Stimulated activated CD8-positive, alpha-beta memory T cell treated with anti-CD3 and anti-CD28 coated beads, Interleukin-15, amount 100 ng/mL, for 4 hours (primary cell): Measurements from ENCODE around the gene AQP11.
"Not testable (repeated sequence)": the region's sequence is repeated elsewhere in the genome, so short reads cannot be mapped to it uniquely, and the experiment has no call there.

ENCODE experiments used
- DNase-seq, 2 donors: peaks; one replicate each; pipeline ENCODE4 v3.0.0-alpha.2; 2020; ENCODE audit warnings: low read depth in 2 of 2

AQP11 gene

DNA sequence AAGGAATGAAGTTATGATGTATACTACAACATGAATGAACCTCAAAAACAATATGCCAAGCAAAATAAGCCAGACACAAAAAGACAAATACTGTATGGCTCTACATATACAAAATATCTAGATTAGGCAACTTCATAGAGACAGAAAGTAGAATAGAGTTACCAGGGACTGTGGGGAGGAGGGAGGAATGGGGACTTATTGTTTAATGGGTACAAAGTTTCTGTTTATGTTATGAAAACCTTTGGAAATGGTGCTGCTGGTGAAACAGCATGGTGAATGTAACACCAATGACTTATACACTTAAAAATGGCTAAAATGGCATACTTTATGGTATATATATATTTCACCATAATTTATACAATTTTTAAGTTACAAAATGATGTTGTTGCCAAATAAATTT, 4.1 kb downstream of the AQP11 start:
- no peak for DNase-seq

DNA sequence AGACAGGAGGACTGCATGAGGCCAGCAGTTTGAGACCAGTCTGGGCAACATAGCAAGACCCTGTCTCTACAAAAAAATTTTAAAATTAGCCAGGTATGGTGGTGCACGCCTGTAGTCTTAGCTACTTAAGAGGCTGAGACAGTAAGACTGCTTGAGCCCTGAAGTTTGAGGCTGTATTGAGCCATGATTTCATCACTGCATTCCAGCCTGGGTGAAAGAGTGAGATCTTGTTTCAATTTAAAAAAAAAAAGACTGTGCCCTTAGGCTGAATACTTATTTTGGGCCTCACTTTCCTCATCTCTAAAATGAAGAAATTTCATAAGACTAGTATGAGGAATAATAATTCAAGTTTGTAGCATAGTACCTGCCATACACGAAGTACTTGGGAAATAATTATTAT, 6.9 kb downstream of the AQP11 start:
- DNase-seq = no peak

DNA sequence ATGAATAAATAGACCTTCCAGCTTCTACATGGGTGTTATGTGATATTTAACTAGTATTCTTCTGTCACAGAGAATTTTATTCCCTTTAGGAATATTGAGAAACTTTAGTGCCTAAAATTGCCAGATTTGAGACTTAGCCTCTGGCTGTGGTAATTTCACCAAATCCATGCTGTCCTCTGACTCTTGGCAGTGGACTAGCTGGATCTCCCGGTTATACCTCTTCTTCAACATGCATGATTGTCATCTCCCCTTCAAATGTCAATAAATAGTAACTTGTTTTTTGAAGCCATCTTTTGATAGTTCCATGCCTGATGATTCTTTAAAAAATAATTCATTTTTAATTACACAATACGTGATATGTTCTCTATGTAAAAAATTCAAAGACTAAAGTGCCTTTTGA, 8.4 kb downstream of the AQP11 start:
- DNase-seq = no peak

DNA sequence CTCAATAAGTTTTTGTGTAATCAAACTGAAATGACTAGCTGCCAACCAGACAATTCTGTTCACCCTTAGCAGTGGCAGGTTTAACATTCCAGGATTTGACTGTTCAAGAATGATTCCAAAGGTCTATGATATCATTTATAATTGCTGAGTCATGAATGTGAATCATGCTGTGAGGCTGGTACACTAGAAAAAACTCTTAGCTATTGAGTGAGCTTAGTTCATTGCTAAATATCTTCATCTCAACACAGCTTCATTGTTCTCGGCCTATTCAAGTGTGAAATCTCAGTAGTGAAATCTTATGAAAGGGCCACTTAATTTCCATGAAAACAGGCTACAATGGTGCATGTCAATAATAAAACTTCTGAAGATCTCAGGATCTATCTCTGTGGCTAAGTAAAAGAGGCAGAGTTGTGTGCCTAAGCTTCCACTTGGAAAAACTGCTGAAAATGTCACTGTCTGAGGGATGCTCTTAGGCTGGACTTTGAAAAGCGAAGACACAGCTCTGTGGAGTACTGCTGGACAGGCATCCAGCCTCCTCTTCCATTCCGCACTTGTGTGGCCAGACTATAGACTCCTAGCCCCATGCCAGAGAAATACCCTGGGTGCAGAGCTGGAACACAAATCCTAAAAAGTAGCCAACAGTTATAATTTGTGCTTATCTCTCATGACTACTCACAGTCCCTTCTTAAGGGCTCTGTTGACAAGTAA, 12.8 kb downstream of the AQP11 start:
- DNase-seq = no peak

DNA sequence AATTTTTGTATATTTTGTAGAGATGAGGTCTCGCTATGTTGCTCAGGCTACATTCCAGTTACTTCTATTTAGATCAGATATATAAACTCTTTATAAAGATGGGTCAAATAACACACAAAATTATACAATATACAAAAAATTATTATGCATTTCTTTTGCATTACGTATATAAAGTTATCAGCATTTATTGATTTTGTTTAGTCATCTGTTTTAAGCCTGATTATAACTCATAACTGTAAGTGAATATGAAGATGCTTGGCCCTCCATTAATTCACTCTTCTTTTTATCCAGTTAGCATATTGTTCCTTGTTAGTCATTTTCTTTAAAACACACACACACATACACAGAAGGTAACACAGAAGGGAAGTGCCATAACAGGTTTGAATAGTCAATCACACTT, 14.5 kb downstream of the AQP11 start:
- DNase-seq = no peak

DNA sequence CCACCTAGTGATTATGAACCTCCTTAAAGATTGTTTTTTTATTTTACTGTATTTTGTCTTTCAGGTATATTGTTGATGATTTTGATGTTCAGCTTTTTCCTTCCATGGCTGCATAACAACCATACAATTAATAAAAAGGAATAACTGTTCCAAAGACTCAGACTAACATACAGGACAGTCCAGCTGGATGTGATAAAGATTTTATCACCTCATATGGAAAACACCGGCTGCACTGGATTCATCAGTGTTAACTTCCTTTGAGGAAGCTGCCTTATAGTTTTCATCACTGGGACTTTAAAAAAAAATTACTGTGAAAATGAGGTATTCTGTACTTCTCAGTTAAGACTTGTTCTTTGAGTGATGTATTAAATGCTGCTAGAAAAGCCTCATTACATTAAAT, 19.5 kb downstream of the AQP11 start:
- no peak for DNase-seq

DNA sequence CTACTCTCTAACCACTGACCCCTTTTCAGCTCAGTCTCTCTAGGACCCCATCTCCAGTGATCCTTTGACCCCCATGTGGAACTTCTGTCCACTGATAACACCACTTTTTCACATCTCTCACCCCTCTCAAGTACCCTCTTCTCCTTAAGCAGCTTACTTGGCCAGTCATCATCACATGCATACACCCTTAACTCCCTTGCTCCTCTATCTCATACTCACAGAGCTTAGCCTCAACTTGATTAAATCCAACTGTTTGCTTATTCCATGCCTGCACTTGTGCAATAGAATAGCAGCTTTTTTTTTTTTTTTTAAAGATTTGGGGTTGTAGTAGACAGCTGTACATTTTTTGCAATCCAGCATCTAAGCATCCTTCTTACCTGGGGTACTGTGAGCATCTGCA, 22.2 kb downstream of the AQP11 start:
- DNase-seq = no peak

DNA sequence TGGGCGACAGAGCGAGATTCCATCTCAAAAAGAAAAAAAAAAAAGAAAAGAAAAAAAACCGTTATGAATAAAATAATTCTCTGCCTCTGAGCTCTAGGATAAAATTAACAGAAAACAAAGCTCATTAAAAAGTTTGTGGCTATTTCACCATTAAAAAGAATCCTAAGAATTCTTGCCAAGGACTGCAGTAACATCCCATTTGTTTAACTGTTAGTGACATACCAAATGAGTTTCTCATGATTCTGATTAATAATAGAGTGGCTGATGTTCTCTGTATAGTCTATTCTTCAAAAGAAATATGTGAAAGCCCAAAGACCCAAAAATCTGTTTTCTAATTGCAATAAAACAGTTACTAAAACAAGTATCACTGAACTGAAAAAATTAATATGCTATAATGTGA, 28.1 kb downstream of the AQP11 start:
- DNase-seq = no peak

DNA sequence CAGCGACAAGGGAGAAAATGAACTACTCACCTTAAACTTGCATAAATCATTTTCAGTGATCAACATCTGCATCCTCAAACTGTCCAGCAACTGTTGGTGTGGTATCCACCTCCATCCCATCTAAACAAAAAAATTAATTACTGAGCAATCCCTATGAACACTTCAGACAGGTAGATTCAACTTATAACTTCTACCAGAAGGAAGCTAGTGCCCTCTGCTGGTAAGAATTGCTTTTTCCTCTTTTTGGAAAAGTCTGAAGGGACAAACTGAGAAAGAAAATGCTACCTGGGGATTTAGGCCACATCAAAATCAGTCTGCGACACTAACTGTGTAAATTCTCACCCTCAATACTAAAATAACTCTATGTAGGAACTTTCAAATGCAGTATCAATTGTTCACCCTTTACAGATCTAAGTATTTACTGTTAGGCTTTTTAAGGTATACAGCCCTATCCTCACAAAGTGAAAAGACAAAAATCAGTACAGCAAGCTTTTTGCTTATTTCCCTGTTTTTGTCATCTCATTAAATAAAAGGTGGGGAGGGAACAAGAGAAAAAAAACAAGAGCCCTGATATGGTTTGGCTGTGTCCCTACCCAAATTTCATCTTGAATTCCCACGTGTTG, 29.9 kb downstream of the AQP11 start:
- no peak for DNase-seq

DNA sequence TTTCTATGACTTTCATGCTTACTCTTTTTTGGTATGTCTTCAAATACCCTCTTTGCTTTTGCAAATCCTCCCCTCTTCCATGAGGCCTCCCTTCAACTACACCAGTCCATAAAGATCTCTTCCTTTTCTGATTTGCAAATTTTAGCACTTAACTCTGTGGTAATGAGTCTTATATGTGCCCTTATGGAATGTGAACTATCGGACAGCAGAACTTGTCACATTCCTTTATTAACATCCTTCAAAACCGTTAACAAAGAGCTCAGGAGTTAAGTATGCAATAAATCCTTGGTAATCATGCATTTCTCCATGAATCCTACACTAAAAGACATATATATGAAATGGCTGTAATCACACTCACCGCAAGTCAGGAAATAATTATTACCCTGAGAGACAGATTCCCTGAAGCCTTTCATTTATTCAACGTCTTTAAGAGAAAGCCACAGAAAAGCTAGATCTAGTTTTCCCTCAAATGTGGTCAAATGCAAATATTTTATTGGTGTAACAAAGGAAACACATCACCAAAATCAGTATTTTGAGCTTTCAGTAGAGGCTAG, 40.5 kb downstream of the AQP11 start:
- no peak for DNase-seq

DNA sequence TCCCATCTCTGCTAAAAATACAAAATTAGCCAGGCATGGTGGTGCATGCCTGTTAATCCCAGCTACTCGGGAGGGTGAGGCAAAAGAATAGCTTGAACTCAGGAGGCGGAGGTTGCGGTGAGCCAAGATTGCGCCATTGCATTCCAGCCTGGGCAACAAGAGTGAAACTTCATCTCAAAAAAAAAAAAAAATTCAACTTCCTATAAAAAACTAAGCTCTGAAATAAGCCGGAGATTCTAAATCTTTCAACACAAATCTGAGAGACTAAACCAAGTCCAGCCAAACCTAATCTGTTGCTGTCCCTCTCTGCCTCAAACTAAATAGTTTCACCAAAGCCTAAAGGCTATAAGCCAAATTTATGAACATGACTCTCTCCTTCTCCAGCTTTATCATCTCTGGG, 44.2 kb downstream of the AQP11 start:
- DNase-seq = not testable (repeated sequence)

DNA sequence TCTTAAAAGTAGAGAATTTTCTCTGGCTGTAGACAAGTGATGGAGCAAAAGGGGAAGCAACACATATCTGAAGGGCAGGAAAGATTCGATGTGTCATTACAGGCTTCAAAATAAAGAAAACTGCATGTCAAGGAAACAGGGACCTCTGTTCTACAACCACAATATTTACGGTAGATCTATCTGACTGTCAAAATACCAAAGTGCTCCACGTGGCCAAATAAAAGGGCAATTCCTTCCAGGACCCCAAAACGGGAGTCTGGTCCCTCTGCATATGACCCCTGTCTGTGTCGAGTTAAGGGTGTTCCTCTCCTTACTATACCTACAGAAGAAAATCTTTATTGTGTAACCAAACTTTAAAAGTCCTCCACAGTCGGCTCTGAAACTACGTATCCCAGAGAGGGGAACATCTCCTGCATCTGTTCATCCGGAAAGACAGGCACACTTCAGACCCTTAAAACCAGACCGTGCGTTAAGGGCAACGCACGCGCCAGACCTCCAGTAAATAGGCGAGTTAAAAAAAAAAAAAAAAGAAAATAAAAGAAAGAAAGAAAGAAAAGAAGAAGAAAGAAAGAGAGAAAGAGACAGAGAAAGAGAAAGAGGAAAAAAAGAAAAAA, 47.1 kb downstream of the AQP11 start:
- DNase-seq = no peak

DNA sequence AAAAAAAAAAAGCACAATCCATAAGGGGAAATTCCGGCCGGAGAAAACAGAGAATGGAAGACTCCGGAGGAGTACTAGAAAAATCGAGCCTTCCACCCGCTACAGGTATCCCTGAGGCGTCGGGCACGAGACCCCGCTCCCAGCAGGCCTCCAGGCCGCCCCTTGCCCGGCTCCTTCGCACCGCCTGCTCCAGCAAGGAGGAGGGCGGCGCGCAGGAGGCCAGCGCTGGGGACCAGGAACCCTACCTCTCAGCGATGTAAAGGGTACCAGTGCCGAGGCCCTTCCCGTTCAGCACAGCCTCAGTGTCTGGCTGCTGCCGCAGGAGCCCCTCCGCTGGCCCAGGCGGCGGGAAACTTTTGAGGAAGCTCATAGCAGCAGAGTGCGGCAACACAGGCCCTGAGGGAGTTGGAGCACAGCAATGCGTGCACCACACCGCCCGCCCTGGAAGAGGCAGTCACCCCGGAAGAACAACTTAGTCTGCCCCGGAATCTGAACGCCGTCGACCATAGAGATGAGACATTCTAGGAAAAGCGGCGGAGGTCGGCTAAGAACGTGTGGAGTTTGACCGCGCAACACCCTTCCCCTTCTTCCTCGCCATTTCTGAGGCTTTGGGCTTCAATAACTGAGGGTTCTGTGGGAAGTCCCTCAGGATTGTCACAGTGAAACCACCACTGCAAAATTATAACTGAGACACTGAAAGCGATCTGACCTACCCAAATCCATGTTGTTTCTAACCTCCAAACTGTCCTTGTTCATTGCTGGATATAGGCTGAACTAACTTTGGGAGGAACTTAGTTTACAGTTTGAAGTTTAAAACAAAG, 47.8 kb downstream of the AQP11 start, which contains the start of gene CLNS1A:
Gene CLNS1A (minus strand): TSS at position 450 of the 821 bp plus-strand sequence. CDS start 80 bp downstream, at position 370.
- DNase-seq = peak; percentile 56 to 64

DNA sequence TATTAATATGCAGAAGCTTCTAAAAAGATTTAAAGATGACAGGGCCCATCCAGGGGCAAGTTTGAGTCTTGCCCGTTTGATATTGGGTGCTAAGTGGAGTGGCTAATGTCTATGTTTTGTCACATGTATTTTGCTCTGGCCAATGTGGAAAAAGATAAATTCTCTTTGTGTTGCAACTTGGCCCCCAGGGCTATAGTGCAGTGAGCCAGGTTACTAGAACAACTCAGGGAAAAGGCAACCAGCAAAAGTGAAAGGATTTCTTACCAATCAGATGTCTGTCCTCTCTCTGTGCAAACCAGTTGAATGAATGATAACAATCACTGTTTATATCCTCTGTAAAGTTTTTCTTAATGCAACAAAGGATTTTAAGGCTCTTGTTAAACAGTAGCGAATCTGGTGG, 52.5 kb downstream of the AQP11 start:
- DNase-seq = no peak

DNA sequence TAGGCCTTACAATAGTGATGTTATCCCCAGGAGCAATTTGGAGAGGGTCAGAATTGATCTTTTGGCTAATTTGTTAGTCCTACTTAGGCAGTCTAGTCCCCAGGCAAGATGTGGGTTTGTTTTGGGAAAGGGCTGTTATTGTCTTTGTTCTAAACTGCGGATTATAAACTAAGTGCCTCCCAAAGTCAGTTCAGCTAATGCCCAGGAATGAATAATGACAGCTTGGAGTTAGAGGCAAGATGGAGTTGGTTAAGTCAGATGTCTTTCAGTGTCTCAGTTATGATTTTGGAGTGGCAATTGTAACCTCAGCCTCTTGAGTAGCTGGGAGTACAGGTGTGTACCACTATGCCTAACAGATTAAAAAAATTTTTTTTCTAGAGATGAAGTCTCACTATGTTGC, 55.1 kb downstream of the AQP11 start:
- no peak for DNase-seq

DNA sequence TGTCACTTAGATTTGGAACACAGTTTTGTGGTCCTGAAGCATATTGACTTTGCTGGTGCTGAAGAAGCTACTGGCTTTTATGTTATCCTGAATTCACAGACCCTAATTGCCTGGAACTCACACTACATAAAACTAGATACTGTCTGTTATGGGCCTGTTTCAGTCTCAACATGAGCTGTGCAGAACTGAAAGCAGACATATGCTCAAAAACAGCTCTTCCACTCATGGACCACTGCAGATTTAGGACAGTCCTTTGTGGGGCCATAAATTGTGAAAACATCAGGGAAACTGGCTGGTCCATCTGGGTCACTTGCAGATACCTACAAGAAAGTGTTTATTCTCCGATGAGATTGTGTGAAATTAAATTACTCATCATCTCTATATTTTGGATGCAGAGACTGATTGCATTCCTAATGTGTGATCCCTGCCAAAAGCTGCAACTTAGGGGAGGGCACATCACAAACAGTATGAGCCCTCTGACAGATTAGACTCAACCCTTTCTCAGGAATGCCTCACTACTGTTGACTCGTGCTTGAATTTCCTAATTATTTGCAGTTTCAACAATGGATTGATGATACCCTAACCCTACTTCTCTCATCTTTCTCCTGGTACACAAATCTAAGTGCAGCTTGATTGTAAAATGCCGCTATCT, 58.0 kb downstream of the AQP11 start:
- no peak for DNase-seq

DNA sequence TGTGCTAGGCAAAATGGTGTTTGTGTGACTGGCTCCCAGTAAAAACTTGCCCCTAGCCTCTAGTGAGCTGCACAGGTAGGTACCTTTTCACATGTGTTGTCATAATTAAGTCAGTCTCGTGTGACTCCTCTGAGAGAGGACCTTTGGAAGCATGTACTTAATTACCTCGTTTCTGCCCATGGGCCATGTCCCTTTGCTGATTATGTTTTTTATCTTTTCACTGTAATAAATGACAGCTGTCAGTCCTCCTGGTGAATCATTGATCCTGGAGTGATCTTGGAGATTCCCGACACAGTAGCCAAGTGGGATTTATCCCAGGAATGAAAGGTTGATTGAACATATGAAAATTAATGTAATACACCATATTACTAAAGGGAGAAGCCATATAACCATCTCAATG, 60.4 kb downstream of the AQP11 start:
- no peak for DNase-seq

DNA sequence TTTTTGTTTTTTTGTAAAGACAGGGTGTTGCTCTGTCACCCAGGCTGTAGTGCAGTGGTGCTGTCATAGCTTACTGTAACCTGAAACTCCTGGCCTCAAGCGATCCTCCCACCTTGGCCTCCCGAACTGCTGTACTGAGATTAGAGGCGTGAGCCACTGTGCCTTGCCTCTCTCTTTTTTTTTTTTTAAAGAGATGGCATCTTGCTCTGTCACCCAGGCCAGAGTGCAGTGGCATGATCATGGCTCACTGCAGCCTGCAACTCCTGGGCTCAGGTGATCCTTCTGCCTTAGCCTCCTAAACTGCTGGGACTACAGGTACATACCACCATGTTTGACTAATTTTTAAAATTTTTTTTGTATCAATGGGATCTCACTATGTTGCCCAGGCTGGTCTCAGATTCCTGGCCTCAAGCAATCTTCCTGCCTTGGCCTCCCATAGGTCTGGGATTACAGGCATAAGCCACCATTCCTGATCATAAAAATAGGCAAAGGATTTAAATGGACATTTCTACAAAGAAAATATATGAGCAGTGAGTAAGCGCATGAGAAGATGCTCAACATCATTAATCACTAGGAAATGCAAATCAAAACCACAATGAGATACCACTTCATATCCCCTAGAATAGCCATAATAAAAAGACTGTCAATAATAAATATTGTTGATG, 65.1 kb downstream of the AQP11 start:
- no peak for DNase-seq

DNA sequence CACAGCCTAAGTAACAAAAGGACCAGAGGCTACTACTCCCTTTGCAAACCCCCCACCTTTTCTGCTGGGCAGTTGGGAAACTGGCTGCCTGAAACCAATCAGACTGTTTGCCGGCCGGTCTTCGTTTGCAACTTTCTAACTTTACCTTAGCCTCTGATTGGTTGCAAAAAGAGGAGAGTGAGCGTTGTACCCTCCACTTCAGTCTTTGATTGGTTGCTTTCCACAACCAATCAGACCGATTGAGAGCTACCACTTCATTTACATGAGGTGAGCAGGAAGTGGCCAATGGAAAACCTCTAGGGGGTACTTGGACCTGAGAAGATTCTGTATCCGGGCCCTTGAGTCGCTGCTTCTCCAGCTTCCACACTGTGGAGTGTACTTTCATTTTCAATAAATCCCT, 66.6 kb downstream of the AQP11 start:
- DNase-seq = no peak

DNA sequence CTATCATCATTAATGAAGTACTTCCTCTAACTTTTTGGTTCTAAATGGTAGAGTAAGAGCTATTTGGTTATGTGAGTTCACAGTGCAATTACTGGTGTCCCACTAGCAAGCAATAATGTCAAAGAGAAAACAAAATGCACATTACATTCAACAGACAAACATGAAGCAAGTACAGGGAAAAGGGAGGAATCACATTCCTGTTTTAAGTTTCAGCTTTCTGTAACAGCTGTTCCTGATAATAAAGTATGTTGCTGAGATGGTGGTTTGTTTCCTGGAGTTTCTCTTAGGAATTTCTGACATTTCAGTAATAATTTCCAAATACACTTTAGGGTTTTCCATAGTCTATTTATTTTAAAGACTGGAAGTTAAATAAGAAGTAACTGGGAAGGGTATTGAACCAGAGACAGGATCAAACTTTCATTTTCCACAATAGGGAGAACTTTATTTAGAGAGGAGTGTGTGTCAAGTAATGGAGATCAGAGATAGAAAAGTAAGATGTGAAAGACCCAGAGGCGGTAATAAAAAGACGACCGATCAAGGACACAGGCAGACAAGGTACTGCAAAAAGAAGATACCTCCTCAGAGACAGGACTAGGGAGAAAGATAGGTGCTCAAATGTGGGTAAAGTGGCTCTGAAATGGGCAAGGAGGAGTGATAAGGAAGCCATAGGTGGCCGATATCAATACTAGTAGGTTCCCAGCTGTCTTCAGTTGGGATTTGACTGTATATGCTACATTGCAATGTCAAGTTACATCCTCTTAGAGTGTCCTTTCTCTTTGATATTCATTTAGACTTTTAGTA, 68.7 kb downstream of the AQP11 start:
- no peak for DNase-seq
